ENCODE results near the gene GLMP.

Gene GLMP

DNA sequence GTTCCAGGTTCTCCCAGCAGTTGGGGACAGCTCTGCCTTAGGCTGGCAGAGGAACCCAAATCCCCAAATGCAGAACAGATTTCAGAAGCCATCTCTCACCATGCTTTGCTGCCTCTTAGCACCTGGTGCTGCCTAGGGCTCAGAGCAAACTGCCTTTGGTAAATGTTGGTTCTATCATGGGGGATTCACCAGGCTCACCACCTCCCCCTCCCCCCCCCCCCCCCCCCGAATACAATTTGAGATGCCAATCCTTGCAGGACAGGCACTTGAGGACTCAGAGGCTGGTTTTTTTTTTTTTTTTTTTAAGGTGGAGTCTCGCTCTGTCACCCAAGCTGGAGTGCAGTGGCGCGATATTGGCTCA, 47.2 kb downstream of the GLMP start:
- H3K4me3 ChIP-seq (ENCODE audit: low read depth, low read length), result no peak overlapping the region
- TF ChIP-seq, protein P1, sequence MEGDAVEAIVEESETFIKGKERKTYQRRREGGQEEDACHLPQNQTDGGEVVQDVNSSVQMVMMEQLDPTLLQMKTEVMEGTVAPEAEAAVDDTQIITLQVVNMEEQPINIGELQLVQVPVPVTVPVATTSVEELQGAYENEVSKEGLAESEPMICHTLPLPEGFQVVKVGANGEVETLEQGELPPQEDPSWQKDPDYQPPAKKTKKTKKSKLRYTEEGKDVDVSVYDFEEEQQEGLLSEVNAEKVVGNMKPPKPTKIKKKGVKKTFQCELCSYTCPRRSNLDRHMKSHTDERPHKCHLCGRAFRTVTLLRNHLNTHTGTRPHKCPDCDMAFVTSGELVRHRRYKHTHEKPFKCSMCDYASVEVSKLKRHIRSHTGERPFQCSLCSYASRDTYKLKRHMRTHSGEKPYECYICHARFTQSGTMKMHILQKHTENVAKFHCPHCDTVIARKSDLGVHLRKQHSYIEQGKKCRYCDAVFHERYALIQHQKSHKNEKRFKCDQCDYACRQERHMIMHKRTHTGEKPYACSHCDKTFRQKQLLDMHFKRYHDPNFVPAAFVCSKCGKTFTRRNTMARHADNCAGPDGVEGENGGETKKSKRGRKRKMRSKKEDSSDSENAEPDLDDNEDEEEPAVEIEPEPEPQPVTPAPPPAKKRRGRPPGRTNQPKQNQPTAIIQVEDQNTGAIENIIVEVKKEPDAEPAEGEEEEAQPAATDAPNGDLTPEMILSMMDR (IDR thresholded peaks at IDR 0.05; ENCODE audit: low read depth, low read length, missing control alignments), result no peak
- DNase-seq (ENCODE audit: low read depth), result no peak
- in situ Hi-C loops (cut with HindIII; ENCODE audit: low sequenced_read_pairs), result no loop called here

DNA sequence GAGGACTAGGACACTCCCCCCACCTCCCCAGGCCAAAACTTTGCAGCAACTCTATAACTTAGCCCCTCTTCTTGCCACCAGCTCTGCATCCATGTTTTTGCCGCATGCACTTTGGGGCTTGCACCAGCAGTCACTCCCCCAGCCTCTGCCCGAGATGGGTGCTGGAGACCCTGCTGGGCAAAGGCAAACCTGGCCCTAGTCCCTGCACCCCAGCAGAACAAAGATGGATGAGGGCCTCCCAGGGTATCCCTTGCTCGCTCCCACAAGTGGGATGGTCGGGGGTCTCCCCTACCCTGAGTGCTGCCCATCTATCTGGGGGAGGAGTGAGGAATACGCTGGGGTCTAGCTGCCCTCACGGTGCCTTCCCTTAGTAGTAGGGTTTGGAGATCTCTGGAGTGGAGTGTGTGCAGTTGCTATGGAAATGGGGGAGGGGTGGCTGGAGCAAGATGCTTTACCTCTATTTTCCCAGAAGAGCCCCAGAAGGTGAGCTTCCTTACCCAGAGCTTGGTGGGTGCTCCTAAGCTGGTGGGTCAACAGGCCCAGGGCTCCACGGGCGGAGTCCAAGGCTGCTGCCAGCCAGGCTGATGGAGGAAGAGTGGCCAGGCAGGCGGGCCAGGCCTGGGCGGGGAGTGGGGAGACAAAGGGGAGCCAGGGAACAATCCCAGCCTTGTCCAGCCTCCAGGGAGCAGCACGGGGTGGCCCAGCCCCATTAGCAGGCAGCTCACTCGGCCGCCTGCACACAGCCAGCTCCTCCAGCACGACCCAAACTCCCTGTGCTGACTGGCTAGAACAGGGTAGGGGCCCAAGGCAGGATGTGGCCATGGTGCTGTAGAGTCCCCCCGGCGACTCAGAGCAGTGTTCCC, 47.8 kb downstream of the GLMP start, which contains the start of gene PAQR6:
TSS of gene PAQR6 (minus strand) at position 597 of the 863 bp plus-strand sequence. CDS start 1,325 bp downstream, outside the sequence.
- no peak for DNase-seq (ENCODE audit: low read depth)
- TF ChIP-seq, protein P1 (IDR thresholded peaks at IDR 0.05; ENCODE audit: low read depth, low read length, missing control alignments), result no peak
- H3K4me3 ChIP-seq (ENCODE audit: low read depth, low read length), result no peak within 1 kb of the TSS
- in situ Hi-C loops (cut with HindIII; ENCODE audit: low sequenced_read_pairs), result no loop called here

DNA sequence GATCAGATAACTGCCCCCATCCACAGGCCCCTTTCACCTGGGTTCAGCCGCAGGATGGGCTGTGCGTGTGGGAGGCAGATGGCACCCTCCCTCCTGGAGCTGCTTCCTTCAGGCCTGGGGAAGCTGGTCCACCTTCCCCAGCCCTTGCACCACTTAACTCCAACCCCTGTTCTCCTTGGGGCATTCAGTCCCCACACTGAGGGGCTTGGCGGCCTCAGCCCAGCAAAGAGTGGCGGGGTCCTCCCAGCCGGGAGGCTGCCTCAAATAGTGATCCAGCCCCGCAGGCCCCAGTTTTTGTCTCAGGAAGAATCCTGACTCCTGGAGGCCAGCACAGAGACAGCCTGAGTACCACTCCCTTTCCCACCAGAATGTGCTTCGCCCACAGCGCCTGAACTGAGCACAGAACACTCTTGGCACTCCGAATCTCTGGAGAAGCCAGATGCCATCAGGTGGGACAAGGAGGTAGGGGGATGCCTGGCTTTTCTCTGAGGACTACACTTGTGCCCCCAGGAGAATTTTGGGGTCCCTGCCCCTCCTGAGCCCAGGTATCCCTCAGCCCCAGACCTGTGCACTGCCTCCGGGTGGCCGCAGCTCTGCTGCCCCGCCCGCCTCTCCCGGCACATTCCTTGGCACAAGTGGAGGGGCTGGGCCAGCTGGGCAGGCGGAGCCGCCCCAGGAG, 48.6 kb downstream of the GLMP start:
- no peak overlapping the region for H3K4me3 ChIP-seq (ENCODE audit: low read depth, low read length)
- in situ Hi-C loops (cut with HindIII; ENCODE audit: low sequenced_read_pairs), result no loop called here
- TF ChIP-seq, protein P1 (IDR thresholded peaks at IDR 0.05; ENCODE audit: low read depth, low read length, missing control alignments), result no peak
- no peak for DNase-seq (ENCODE audit: low read depth)

DNA sequence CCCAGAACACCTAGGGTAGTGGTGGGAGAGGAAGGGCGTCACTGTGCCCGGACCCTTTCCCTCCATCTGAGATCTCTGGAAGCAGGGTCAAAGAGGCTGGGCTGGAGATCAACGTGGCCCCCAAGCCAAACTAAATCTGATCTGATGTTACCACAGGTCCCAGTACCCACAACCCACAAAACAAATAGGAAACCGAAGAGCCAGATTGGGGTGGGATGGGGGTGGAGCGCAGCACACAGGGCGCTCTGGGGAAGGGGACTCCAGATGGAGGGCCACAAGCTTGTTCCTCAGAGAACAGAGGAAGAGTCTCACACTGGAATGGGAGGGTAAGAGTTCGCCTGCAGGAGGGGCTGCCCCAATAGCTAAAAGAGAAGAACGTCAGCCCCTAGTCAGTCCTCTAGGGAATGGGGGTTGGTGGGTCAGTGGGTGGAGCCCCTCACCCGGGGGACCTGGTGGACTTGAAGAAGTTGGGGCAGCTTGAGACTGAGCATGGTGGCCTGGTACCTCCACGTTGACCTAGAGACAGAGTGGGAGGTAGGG, 49.2 kb downstream of the GLMP start:
- no peak overlapping the region for H3K4me3 ChIP-seq (ENCODE audit: low read depth, low read length)
- in situ Hi-C loops (cut with HindIII; ENCODE audit: low sequenced_read_pairs), result no loop called here
- DNase-seq (ENCODE audit: low read depth), result no peak
- TF ChIP-seq, protein P1 (IDR thresholded peaks at IDR 0.05; ENCODE audit: low read depth, low read length, missing control alignments), result no peak

DNA sequence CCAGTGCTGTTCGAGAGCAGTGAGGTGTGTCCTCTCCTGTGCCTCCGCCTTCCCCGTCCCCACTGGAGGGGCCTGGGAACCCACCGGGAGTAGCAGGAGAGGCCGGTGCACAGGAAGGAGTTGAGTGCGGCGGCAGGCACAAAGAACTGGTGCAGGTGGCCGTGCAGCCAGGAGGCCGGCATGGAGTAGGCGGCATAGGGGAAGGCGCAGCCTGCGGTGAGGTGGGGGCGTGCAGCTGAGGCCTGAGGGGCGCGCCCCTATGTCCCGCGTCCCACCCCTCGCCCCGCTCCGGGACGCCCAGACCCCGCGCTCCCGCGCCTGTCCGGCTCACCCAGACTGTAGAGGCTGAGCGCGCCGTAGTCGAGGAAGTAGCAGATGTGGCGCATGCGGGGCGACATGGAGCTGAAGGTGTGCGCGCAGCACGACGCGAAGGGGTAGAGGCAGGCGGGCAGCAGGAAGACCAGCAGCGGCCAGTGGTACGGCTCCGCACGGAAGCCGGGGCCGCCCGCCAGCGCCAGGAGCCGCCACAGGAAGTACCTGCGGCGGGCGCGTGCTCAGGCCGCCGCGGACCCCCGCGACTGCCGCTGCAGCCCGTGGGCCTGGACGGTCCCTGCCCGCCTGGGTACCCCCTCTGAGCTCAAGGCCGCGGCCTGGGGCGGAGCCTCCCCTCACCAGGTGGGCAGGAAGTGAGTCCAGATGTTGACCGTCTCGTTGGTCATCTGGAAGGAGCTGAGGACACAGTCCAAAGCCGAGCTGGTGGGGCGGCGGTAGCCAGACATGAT, 49.8 kb downstream of the GLMP start:
- no peak for DNase-seq (ENCODE audit: low read depth)
- TF ChIP-seq, protein P1 (IDR thresholded peaks at IDR 0.05; ENCODE audit: low read depth, low read length, missing control alignments), result no peak
- in situ Hi-C loops (cut with HindIII; ENCODE audit: low sequenced_read_pairs), result no loop called here
- H3K4me3 ChIP-seq (ENCODE audit: low read depth, low read length), result peak overlapping the region; percentile 21

DNA sequence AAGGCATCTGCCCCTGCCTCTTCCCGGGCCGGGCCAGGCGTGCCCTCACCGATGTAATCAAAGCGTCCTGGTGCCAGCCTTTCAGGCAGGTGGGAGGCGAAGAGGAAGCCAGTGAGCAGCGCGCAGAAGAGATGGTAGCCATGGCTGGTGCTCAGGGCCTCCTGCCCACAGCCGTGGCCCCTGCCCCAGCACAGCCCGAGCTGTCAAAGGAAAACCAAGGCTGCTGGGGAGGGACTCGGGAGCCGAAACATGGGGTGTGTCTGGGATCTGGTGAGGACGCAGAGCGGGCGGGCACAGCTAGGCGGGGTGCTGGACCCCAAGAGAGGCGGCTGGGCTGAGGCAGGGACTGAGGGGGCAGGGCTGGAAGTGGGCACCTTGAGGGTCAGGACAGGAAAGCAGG, 50.8 kb downstream of the GLMP start:
- in situ Hi-C loops (cut with HindIII; ENCODE audit: low sequenced_read_pairs), result no loop called here
- no peak overlapping the region for H3K4me3 ChIP-seq (ENCODE audit: low read depth, low read length)
- no peak for DNase-seq (ENCODE audit: low read depth)
- TF ChIP-seq, protein P1 (IDR thresholded peaks at IDR 0.05; ENCODE audit: low read depth, low read length, missing control alignments), result no peak
